Measurements from ENCODE around the gene RPP30. TPM values are rescaled to one million over a fixed set of nuclear protein-coding genes. Genes with fewer than 3 reads are reported as not detected.

Gene RPP30
- total RNA-seq, 1 donor = 53.5 TPM

- no peak within 1 kb of the TSS for H3K4me3 ChIP-seq (ENCODE audit: low read depth, low read length)
- DNase-seq (ENCODE audit: low read depth) = peak; percentile 61
- TF ChIP-seq CTCF (IDR thresholded peaks at IDR 0.05; ENCODE audit: insufficient read depth, low read depth, low read length) = no peak
Observed at GRCh38 chr10:90920986-90921666, 49.4 kb downstream of the RPP30 start, which contains the start of gene ANKRD1. TSS of gene ANKRD1 (minus strand) at chr10:90921087. CDS start at chr10:90921027, 60 bp downstream.

DNA sequence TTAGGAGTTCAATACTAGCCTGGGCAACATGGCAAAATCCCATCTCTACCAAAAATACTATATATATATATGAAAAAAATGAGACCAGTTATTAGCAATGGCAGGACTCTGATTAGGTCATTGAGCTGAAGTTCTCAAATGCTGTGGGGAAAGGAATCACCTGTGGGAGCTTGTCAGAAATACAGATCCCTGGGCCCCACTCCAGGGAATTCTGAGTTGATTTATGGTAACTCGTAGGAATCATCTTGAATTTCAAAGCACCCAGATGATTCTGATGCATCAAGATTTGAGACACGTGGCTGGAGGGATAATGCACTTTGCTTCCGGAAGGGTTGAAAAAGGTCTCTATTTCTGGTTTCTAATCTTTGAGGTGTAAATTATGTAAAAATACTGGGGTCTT, 50.1 kb downstream of the RPP30 start:
- no peak overlapping the region for H3K4me3 ChIP-seq (ENCODE audit: low read depth, low read length)
- no peak for TF ChIP-seq CTCF (IDR thresholded peaks at IDR 0.05; ENCODE audit: insufficient read depth, low read depth, low read length)
- no peak for DNase-seq (ENCODE audit: low read depth)

DNA sequence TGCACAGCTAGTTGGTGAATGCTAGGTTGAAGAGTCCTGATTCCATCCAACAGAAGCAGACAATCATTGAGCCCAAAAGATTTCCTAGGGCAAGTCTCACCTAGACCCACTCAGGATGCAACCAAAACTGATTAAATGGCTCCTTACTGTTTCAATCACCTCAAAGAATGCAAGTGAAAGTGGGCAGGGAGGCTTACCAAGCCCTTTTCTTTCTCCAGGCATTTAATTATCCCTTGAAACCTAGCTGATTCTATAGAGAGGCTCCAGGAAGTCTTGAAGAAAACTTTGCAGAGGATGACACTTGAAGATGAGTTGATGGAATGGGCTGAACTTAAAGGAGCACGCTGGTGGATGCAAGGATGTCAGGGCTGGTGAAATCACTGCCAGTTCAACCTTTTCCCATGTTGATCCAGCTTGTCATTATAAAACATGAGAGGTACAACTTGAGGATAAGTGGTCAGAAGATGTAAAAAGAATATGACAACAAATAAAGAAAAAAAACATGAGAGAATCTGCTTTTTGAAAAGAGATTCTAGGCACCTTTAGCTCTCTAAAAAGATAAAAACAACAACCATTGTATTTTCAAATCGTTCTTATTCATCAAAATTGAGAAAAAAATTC, 51.4 kb downstream of the RPP30 start:
- no peak for DNase-seq (ENCODE audit: low read depth)
- H3K4me3 ChIP-seq (ENCODE audit: low read depth, low read length) = no peak overlapping the region

DNA sequence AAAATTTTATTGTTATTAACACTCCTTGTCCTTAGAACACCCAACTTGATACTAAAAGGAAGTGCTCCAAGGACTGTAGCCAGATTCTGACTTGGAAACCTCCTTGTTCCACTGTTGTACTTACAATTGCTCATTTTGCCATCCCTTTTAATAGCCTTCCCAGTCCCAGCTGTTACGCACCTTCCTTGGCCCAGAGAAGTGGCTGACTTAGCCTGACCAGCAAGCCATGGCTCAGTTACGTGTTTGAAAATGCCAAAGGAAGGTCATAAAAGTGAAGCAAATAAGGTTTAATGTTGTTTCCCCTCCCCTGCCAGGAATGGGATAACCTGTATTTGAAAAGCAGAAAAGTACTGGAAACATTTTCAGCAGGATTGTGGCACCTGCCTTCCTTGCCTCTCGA, 52.8 kb downstream of the RPP30 start:
- no peak overlapping the region for H3K4me3 ChIP-seq (ENCODE audit: low read depth, low read length)
- no peak for TF ChIP-seq CTCF (IDR thresholded peaks at IDR 0.05; ENCODE audit: insufficient read depth, low read depth, low read length)

More for the DNA sequence above, 51.4 kb downstream of the RPP30 start:
- no peak for TF ChIP-seq CTCF (IDR thresholded peaks at IDR 0.05; ENCODE audit: insufficient read depth, low read depth, low read length)

DNA sequence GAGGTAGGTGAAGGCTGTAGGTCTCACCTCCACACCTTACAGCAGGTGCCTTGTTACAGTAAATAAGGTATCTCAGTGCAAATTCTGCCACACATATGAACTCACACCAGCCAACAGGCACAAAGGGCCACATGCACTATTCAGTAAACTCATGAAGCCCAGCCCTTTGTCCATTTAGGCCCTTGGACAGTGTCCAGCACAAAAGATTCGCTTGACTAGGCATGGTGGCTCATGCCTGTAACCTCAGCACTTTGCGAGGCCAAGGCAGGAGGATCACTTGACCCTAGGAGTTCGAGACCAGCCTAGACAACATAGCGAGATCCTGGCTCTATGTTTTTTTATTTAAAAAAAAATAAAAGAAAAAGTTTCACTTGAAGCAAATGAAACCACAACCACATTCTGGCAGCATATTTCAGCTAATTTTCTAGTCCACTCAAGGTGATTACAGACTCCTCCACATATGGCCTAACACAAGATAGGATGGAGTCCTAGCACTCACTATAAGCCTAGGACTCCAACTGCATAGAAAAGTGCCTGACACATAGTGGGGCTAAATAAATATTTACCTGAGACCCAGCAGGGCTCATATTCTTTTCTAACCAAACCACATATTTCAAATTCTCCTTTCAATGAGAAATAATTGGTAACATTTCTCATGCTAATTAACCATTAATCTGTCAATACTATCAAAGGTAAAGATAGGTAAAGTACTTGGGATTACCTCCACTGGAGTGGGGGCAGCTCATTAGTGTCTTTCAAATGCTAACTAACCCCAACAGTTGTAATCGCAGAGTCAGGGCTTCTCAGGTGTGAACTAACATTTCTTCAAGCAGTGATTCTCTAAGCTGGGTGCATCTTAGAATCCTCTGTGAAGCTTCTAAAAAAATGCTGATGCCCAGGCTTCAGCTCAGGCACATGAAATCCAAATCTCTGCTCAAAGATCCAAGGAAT, 53.6 kb downstream of the RPP30 start:
- DNase-seq (ENCODE audit: low read depth) = no peak
- TF ChIP-seq CTCF (IDR thresholded peaks at IDR 0.05; ENCODE audit: insufficient read depth, low read depth, low read length) = no peak

More for the DNA sequence above, 52.8 kb downstream of the RPP30 start:
- no peak for DNase-seq (ENCODE audit: low read depth)

GRCh38 chr10:90927293-90927692, 55.5 kb downstream of the RPP30 start:
- no peak overlapping the region for H3K4me3 ChIP-seq (ENCODE audit: low read depth, low read length)
- DNase-seq (ENCODE audit: low read depth) = no peak
- TF ChIP-seq CTCF (IDR thresholded peaks at IDR 0.05; ENCODE audit: insufficient read depth, low read depth, low read length) = no peak

More for the DNA sequence above, 53.6 kb downstream of the RPP30 start:
- H3K4me3 ChIP-seq (ENCODE audit: low read depth, low read length) = no peak overlapping the region
